ENCODE results near the gene ZMYND19.
"Not testable (repeated sequence)": the region's sequence is repeated elsewhere in the genome, so short reads cannot be mapped to it uniquely, and the experiment has no call there.

ZMYND19 gene

GRCh38 chr9:137532891-137533468 lies 57.3 kb downstream of the ZMYND19 start:
- not testable (repeated sequence) for DNase-seq (ENCODE audit: low read depth, low spot score)

All from astrocyte of the hippocampus (primary cell).